SK-N-SH treated with all-trans-retinoic acid at 6 μM for 48 hours (cell line): ENCODE data around the gene CIC.
"Not testable (repeated sequence)": the region's sequence is repeated elsewhere in the genome, so short reads cannot be mapped to it uniquely, and the experiment has no call there.

Experiments used
- ARNTL ChIP-seq: fragments of 450-650 bp; formaldehyde crosslinking; IDR thresholded peaks from 2 replicates; pipeline ENCODE4 v1.5.0; 2020; ENCODE audit warnings: low read depth, mild to moderate bottlenecking, moderate library complexity, borderline replicate concordance
- BACH2 ChIP-seq: fragments of 250-450 bp; sonication (Bioruptor Pico); IDR thresholded peaks from 2 replicates; pipeline ENCODE4 v1.9.0; 2021; ENCODE audit warnings: mild to moderate bottlenecking, borderline replicate concordance
- RARB ChIP-seq: fragments of 250-450 bp; sonication (Bioruptor Pico); IDR thresholded peaks from 2 replicates; pipeline ENCODE4 v1.8.0; 2021; ENCODE audit warnings: mild to moderate bottlenecking, moderate library complexity
- ZFP3 ChIP-seq: fragments of 250-450 bp; sonication (Bioruptor Pico); IDR thresholded peaks from 2 replicates; pipeline ENCODE4 v1.5.0; 2020; ENCODE audit warnings: mild to moderate bottlenecking, moderate library complexity
- ZFP30 ChIP-seq: fragments of 450-650 bp; formaldehyde crosslinking; IDR thresholded peaks from 2 replicates; pipeline ENCODE4 v1.5.0; 2022; ENCODE audit warnings: mild to moderate bottlenecking, moderate library complexity
- ZNF70 ChIP-seq: fragments of 450-650 bp; formaldehyde crosslinking; IDR thresholded peaks from 2 replicates; pipeline ENCODE4 v1.5.0; 2020; ENCODE audit warnings: mild to moderate bottlenecking, moderate library complexity
- TF ChIP-seq, protein P1 (sequence below): fragments of 250-450 bp; sonication (Bioruptor Pico); IDR thresholded peaks from 2 replicates; pipeline ENCODE4 v1.5.1; 2020; ENCODE audit warnings: low read depth, mild to moderate bottlenecking, moderate library complexity

DNA sequence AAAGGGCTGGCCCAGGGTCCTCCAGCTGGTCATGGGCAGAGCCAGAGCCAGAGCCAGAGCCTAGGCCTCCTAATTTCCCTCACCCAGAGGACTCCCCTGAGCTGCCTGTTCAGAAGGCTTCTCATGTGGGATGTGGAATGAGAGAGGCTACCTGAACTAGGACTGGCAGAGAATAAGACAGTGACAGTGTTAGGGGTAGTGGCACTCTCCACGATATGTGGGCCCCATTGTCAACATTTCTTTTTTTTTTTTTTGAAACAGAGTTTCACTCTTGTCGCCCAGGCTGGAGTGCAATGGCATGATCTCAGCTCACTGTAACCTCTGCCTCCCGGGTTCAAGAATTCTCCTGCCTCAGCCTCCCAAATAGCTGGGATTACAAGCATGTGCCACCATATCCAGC, 62.3 kb downstream of the CIC start:
- TF ChIP-seq ARNTL (CRISPR knock-in tag); ZFP30 (CRISPR knock-in tag); BACH2 (CRISPR knock-in tag); RARB; ZFP3 (CRISPR knock-in tag); ZNF70 (CRISPR knock-in tag): not testable (repeated sequence)
- TF ChIP-seq, protein P1, sequence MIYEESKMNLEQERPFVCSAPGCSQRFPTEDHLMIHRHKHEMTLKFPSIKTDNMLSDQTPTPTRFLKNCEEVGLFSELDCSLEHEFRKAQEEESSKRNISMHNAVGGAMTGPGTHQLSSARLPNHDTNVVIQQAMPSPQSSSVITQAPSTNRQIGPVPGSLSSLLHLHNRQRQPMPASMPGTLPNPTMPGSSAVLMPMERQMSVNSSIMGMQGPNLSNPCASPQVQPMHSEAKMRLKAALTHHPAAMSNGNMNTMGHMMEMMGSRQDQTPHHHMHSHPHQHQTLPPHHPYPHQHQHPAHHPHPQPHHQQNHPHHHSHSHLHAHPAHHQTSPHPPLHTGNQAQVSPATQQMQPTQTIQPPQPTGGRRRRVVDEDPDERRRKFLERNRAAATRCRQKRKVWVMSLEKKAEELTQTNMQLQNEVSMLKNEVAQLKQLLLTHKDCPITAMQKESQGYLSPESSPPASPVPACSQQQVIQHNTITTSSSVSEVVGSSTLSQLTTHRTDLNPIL (CRISPR knock-in tag) = not testable (repeated sequence)
